SK-N-SH treated with all-trans-retinoic acid at 6 μM for 48 hours (cell line): ENCODE data around the gene RPS6KA2.
"Not testable (repeated sequence)": the region's sequence is repeated elsewhere in the genome, so short reads cannot be mapped to it uniquely, and the experiment has no call there.

Experiments used
- CSDC2 ChIP-seq: fragments of 250-450 bp; sonication (Bioruptor Pico); IDR thresholded peaks from 2 replicates; pipeline ENCODE4 v1.5.0; 2020; ENCODE audit warnings: mild to moderate bottlenecking, moderate library complexity
- ISL1 ChIP-seq: fragments of 250-450 bp; sonication (Bioruptor Pico); IDR thresholded peaks from 2 replicates; pipeline ENCODE4 v2.1.2; 2022; ENCODE audit warnings: mild to moderate bottlenecking, moderate library complexity
- RARB ChIP-seq: fragments of 250-450 bp; sonication (Bioruptor Pico); IDR thresholded peaks from 2 replicates; pipeline ENCODE4 v1.8.0; 2021; ENCODE audit warnings: mild to moderate bottlenecking, moderate library complexity
- TCF4 ChIP-seq: fragments of 250-450 bp; sonication (Bioruptor Pico); IDR thresholded peaks from 2 replicates; pipeline ENCODE4 v1.8.0; 2021; ENCODE audit warnings: mild to moderate bottlenecking, moderate library complexity, borderline replicate concordance
- ZFP30 ChIP-seq: fragments of 450-650 bp; formaldehyde crosslinking; IDR thresholded peaks from 2 replicates; pipeline ENCODE4 v1.5.0; 2022; ENCODE audit warnings: mild to moderate bottlenecking, moderate library complexity
- ZNF70 ChIP-seq: fragments of 450-650 bp; formaldehyde crosslinking; IDR thresholded peaks from 2 replicates; pipeline ENCODE4 v1.5.0; 2020; ENCODE audit warnings: mild to moderate bottlenecking, moderate library complexity

- not testable (repeated sequence) for TF ChIP-seq ZNF70 (CRISPR knock-in tag); CSDC2; RARB (CRISPR knock-in tag); ISL1; ZFP30; TCF4 (CRISPR knock-in tag)
Observed at GRCh38 chr6:166581801-166582200, 45.2 kb downstream of the RPS6KA2 start.
